ENCODE results near the gene LSG1. TPM values are rescaled to one million over a fixed set of nuclear protein-coding genes. Genes with fewer than 3 reads are reported as not detected.

LSG1 gene
- total RNA-seq, 1 donor from 2014 or later: 51.0 TPM

DNA sequence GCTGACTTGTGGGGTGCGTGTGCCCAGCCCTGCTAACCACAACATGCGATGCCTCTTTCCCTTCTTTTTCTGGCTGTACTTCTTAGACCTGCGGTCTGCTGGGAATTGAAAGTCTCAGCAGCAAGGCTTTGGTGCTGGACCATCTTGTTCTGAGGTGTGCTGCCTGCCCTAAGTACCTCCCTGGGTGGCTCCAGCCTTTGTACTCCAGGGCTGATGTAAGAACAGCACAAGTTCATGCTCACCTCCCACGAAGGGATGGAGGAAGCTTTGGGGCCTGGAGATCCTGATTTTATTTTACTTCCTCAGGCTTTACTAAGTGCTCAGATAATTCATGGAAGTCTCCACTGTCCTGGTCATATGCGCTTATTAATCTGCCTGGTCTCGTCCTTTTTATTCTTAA lies 42.6 kb upstream of the LSG1 start:
- Mint-ChIP-seq H3K4me1 (ENCODE audit: low read depth) (peaks cover 1% of the 10 kb centered on the region), H3K36me3 (ENCODE audit: insufficient read depth) (no peaks in the 10 kb centered on the region), H3K9me3 (ENCODE audit: low read depth) (no peaks in the 10 kb centered on the region), H3K4me3 (ENCODE audit: low read depth) (no peak overlapping the region), H3K27ac (no peak overlapping the region), H3K27me3 (peaks cover 4% of the 10 kb centered on the region)
- TF ChIP-seq, protein P1, sequence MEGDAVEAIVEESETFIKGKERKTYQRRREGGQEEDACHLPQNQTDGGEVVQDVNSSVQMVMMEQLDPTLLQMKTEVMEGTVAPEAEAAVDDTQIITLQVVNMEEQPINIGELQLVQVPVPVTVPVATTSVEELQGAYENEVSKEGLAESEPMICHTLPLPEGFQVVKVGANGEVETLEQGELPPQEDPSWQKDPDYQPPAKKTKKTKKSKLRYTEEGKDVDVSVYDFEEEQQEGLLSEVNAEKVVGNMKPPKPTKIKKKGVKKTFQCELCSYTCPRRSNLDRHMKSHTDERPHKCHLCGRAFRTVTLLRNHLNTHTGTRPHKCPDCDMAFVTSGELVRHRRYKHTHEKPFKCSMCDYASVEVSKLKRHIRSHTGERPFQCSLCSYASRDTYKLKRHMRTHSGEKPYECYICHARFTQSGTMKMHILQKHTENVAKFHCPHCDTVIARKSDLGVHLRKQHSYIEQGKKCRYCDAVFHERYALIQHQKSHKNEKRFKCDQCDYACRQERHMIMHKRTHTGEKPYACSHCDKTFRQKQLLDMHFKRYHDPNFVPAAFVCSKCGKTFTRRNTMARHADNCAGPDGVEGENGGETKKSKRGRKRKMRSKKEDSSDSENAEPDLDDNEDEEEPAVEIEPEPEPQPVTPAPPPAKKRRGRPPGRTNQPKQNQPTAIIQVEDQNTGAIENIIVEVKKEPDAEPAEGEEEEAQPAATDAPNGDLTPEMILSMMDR (IDR thresholded peaks at IDR 0.05; ENCODE audit: unreplicated experiment): no peak
- DNase-seq (ENCODE audit: low spot score, unreplicated experiment): no peak

DNA sequence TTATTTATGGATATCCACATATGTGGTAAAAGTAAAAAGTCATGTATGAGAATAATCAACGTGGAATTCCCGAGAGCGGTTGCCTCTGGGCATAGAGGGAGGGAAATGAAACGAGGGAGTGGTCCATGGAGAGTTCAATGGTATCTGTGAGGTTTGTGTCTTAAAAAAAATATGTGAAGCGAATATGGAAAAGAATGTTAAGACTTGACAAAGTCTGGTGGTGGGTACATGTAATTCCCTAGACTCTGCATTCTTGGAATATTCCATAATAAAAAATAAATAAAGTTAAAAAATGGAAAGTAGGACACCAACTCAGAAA lies 42.1 kb upstream of the LSG1 start:
- H3K9me3 Mint-ChIP-seq (ENCODE audit: low read depth): no peaks in the 10 kb centered on the region
- peaks cover 4% of the 10 kb centered on the region for H3K27me3 Mint-ChIP-seq
- no peak overlapping the region for H3K27ac Mint-ChIP-seq
- TF ChIP-seq, protein P1 (IDR thresholded peaks at IDR 0.05; ENCODE audit: unreplicated experiment): no peak
- H3K4me1 Mint-ChIP-seq (ENCODE audit: low read depth): peaks cover 1% of the 10 kb centered on the region
- H3K4me3 Mint-ChIP-seq (ENCODE audit: low read depth): no peak overlapping the region
- DNase-seq (ENCODE audit: low spot score, unreplicated experiment): no peak
- H3K36me3 Mint-ChIP-seq (ENCODE audit: insufficient read depth): no peaks in the 10 kb centered on the region

DNA sequence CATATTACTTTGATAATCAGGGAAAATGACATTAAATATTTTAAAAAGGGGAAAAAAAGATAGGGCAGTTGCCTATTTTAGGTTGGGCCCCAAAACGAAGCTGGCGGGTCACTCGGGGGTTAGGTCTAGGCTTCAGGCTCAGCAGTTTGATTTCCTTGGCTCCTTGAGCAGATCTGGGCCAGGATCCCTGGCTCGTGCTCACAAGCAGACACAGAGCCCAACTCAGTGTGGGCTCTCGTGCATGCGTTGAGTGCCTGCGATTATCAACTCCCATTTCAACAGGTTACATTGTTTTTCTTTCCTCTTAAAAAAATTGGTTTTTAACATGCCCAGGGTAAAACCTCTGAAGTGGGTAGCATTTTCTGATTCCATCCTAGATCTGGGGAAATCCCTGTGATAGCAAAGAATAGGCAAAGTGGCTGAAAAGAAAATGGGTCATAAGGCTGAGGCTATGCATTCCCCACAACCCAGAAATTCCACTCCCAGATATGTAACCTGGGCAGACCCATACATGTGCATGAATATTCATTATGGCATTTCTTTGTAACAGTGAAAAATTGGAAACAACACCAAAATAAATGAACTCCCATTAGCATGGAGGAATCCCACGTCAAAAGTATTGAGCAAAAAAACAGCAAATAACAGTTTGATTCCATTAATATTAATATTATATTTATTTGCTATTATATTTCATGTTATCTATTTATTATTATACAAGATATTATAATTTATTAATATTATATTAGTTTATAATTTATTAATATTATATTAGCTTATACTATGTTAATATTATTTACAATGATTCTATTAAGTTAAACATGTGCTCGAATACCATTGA lies 41.5 kb upstream of the LSG1 start:
- Mint-ChIP-seq H3K9me3 (ENCODE audit: low read depth) (no peaks in the 10 kb centered on the region), H3K36me3 (ENCODE audit: insufficient read depth) (no peaks in the 10 kb centered on the region), H3K27me3 (peaks cover 4% of the 10 kb centered on the region), H3K27ac (no peak overlapping the region), H3K4me3 (ENCODE audit: low read depth) (no peak overlapping the region), H3K4me1 (ENCODE audit: low read depth) (peaks cover 1% of the 10 kb centered on the region)
- TF ChIP-seq, protein P1 (IDR thresholded peaks at IDR 0.05; ENCODE audit: unreplicated experiment): no peak
- DNase-seq (ENCODE audit: low spot score, unreplicated experiment): no peak

DNA sequence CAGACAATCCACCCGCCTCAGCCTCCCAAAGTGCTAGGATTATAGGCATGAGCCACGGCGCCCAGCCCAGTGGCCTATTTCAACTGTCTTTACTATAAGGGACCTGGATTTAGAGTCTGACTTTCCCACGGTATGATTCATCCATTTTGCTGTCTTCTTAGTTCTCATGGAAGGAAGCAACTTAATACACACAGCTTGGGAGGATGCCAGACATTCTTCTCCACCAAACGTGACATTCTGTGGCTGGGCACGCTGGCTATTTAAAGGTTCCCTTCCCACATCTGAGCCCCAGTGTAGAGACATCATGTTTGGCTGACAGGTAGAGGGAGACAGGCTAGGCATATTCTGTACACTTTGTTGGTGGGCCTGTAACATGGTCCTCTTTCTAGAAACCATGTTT lies 39.9 kb upstream of the LSG1 start:
- DNase-seq (ENCODE audit: low spot score, unreplicated experiment): no peak
- H3K36me3 Mint-ChIP-seq (ENCODE audit: insufficient read depth): no peaks in the 10 kb centered on the region
- peaks cover 4% of the 10 kb centered on the region for H3K4me1 Mint-ChIP-seq (ENCODE audit: low read depth)
- H3K27ac Mint-ChIP-seq: no peak overlapping the region
- TF ChIP-seq, protein P1 (IDR thresholded peaks at IDR 0.05; ENCODE audit: unreplicated experiment): no peak
- H3K4me3 Mint-ChIP-seq (ENCODE audit: low read depth): no peak overlapping the region
- peaks cover 3% of the 10 kb centered on the region for H3K9me3 Mint-ChIP-seq (ENCODE audit: low read depth)
- peaks cover 3% of the 10 kb centered on the region for H3K27me3 Mint-ChIP-seq

DNA sequence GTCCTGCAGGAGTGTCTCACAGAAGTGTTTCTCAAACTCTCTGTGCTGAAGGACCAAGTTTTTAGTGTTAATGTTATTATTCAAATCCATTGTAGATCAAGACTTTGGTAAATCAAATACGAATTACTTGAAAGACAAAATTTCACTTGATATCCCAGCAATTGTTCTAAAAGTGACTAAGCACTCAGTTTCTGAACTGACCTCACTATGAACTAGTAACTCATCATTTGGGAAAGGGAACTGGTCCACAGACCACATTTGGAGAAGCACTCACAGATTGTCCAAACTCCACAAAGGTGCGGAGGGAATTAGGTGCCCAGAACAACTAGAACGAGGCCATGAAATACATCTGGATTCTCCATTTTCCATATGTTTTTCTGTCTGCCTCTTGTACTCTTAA lies 39.3 kb upstream of the LSG1 start:
- TF ChIP-seq, protein P1 (IDR thresholded peaks at IDR 0.05; ENCODE audit: unreplicated experiment): no peak
- DNase-seq (ENCODE audit: low spot score, unreplicated experiment): no peak
- Mint-ChIP-seq H3K4me3 (ENCODE audit: low read depth) (no peak overlapping the region), H3K9me3 (ENCODE audit: low read depth) (peaks cover 3% of the 10 kb centered on the region), H3K27ac (no peak overlapping the region), H3K27me3 (peaks cover 5% of the 10 kb centered on the region), H3K4me1 (ENCODE audit: low read depth) (peaks cover 10% of the 10 kb centered on the region), H3K36me3 (ENCODE audit: insufficient read depth) (no peaks in the 10 kb centered on the region)

All from progenitor cell of endocrine pancreas (in vitro differentiated cells).